Vagina (tissue), 2 donors: ENCODE measurements around the gene TCEANC2. TPM values are rescaled to one million over a fixed set of nuclear protein-coding genes. Genes with fewer than 3 reads are reported as not detected.

Source experiments
- DNase-seq, 2 donors: peaks; one replicate each; pipeline ENCODE4 v3.0.0-alpha.2; 2017; ENCODE audit errors: extremely low spot score in 2 of 2
- H3K27ac ChIP-seq: fragments of 200-600 bp; sonication (generic); one replicate; pipeline ENCODE4 v1.5.1; 2019
- H3K27me3 ChIP-seq: fragments of 200-600 bp; sonication (generic); one replicate; pipeline ENCODE4 v1.5.1; 2019
- H3K36me3 ChIP-seq, 2 donors: fragments of 200-600 bp; sonication (generic); one replicate each; pipeline ENCODE4 v1.5.1; 2017 to 2019
- H3K4me1 ChIP-seq: fragments of 200-600 bp; sonication (generic); one replicate; pipeline ENCODE4 v1.5.1; 2019
- H3K4me3 ChIP-seq, 2 donors: fragments of 200-600 bp; sonication (generic); 1 replicate in 1 of 2; 2 replicates in 1 of 2; pipeline ENCODE4 v1.5.1; 2016 to 2019
- H3K9me3 ChIP-seq: fragments of 200-600 bp; sonication (generic); one replicate; pipeline ENCODE4 v1.5.1; 2019
- POLR2A ChIP-seq, 2 donors: fragments of 450-650 bp; IDR thresholded peaks; one replicate each; pipeline ENCODE4 v1.6.1; 2017; ENCODE audit warnings: antibody characterized with exemption in 2 of 2, mild to moderate bottlenecking in 2 of 2, moderate library complexity in 2 of 2
- POLR2AphosphoS5 ChIP-seq, 2 donors: sonication (generic); formaldehyde crosslinking; IDR thresholded peaks; one replicate each; pipeline ENCODE4 v1.9.0; 2017; ENCODE audit warnings: antibody characterized with exemption in 2 of 2, mild to moderate bottlenecking in 2 of 2, low read depth in 1 of 2; ENCODE audit not compliant: insufficient read depth in 1 of 2
- intact Hi-C: fragments of 100-400 bp; cut with DNase I; formaldehyde crosslinking; loops from one replicate; pipeline ENCODE4 v1.15.1; 2023
- total RNA-seq: library from RNA; depleted of rRNA; stranded (reverse); fragments of >200 nt; gene quantifications from one replicate; pipeline ENCODE4 v1.2.3, GENCODE V29; 2016
- TF ChIP-seq, protein P1 (sequence below), 3 experiments: fragments of 450-650 bp in 2 of 3; fragments of 200-600 bp in 1 of 3; sonication (generic) in 1 of 3; IDR thresholded peaks; one replicate each; pipeline ENCODE4 v1.5.1; 2017 to 2019; ENCODE audit warnings: antibody characterized with exemption in 3 of 3, mild to moderate bottlenecking in 2 of 3, moderate library complexity in 2 of 3

The TCEANC2 gene
- total RNA-seq, 1 donor from 2014 or later: 4.7 TPM

DNA sequence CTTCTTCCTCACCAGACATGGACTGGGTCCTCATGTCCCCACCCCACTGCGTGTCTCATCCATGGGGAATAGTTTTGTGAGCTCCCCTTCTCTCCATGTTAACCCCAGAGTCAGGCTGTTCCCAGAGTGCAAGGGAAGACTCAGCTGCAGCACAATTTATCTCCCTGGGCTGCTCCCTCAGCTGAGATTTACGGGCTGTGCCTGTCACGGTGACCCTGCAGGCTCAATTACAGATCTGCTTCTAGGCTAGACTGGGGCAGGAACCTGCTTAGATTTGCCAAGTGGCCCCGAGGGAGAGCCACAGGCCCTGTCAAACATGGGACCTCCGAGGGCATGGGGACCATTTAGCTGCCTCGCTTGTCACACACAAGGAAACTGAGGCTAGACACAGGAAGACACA lies 61.5 kb downstream of the TCEANC2 start:
- Histone ChIP-seq H3K4me1 (peaks cover 10% of the 10 kb centered on the region), H3K4me3 (no peak overlapping the region), H3K27ac (no peak overlapping the region), H3K36me3 (no peaks in the 10 kb centered on the region), H3K27me3 (no peaks in the 10 kb centered on the region), H3K9me3 (no peaks in the 10 kb centered on the region)
- TF ChIP-seq, protein P1, sequence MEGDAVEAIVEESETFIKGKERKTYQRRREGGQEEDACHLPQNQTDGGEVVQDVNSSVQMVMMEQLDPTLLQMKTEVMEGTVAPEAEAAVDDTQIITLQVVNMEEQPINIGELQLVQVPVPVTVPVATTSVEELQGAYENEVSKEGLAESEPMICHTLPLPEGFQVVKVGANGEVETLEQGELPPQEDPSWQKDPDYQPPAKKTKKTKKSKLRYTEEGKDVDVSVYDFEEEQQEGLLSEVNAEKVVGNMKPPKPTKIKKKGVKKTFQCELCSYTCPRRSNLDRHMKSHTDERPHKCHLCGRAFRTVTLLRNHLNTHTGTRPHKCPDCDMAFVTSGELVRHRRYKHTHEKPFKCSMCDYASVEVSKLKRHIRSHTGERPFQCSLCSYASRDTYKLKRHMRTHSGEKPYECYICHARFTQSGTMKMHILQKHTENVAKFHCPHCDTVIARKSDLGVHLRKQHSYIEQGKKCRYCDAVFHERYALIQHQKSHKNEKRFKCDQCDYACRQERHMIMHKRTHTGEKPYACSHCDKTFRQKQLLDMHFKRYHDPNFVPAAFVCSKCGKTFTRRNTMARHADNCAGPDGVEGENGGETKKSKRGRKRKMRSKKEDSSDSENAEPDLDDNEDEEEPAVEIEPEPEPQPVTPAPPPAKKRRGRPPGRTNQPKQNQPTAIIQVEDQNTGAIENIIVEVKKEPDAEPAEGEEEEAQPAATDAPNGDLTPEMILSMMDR (IDR thresholded peaks at IDR 0.05): no peak
- no peak for TF ChIP-seq POLR2AphosphoS5 (IDR thresholded peaks at IDR 0.05; ENCODE audit: insufficient read depth in 1 of 2, low read depth in 1 of 2)
- no peak for TF ChIP-seq POLR2A (IDR thresholded peaks at IDR 0.05)
- intact Hi-C loops: no loop called here
- no peak for DNase-seq

DNA sequence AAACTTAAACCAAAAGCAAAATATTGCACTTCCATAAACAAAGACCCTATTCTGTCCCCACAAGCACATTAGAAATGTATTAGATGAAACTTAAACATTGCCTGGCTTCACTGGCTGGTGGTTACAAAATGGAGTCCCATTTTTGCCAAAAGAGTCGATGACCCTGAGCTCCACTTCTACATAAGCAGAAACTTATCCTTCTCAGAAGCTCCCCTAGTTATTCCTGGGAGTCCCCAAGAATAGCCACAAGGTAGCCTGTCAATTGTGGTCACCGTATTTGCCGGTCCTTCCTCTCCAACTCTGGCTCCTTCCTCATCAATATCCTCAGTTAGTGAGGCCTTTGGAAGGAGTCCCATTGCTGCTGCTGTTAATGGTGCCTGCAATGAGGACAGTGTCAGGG lies 62.1 kb downstream of the TCEANC2 start:
- Histone ChIP-seq H3K9me3 (no peaks in the 10 kb centered on the region), H3K4me1 (peaks cover 10% of the 10 kb centered on the region), H3K27ac (no peak overlapping the region), H3K4me3 (no peak overlapping the region), H3K27me3 (no peaks in the 10 kb centered on the region), H3K36me3 (no peaks in the 10 kb centered on the region)
- intact Hi-C loops: no loop called here
- DNase-seq: no peak
- TF ChIP-seq POLR2AphosphoS5 (IDR thresholded peaks at IDR 0.05; ENCODE audit: insufficient read depth in 1 of 2, low read depth in 1 of 2) (no peak), POLR2A (IDR thresholded peaks at IDR 0.05) (no peak)
- TF ChIP-seq, protein P1 (IDR thresholded peaks at IDR 0.05): no peak

DNA sequence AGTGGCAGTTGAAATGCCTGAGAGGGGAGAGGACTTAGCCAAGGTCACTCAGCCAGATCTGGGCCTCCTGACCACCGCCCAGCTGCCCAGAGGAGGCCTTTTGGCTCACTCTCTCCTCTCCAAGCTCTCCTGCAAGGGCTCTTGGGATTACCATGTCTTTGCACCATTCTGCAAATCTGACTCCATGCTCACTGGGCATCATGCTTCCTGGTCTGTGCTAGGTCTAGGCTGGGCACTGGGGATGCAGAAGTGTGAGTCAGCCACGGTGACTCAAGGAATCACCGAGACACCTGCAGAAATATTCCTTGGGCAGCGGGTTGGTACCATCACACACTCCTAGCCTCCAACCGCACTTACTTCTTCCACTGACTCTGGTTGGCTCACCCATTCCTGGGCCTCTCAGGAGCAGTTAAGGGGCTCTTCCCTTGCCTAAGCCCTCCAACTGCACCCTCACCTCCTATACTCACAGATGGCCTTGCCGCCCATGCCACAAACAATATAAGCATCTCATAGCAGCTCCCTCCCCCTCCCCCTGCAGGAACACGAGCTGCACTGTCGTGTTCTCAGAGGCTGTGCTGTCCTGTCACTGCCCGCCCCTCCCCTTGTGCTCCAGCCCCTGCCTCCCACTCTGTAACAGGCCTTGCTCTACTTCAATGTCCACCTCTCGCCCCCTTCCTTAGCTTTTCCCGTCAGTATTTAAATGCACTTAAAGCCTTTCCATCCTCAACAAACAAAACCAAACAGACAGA lies 64.6 kb downstream of the TCEANC2 start:
- Histone ChIP-seq H3K4me1 (peaks cover 23% of the 10 kb centered on the region), H3K27me3 (no peaks in the 10 kb centered on the region), H3K27ac (no peak overlapping the region), H3K36me3 (no peaks in the 10 kb centered on the region), H3K9me3 (no peaks in the 10 kb centered on the region), H3K4me3 (no peak overlapping the region)
- no peak for DNase-seq
- intact Hi-C loops: no loop called here
- TF ChIP-seq, protein P1 (IDR thresholded peaks at IDR 0.05): no peak
- TF ChIP-seq POLR2AphosphoS5 (IDR thresholded peaks at IDR 0.05; ENCODE audit: insufficient read depth in 1 of 2, low read depth in 1 of 2) (no peak), POLR2A (IDR thresholded peaks at IDR 0.05) (no peak)

DNA sequence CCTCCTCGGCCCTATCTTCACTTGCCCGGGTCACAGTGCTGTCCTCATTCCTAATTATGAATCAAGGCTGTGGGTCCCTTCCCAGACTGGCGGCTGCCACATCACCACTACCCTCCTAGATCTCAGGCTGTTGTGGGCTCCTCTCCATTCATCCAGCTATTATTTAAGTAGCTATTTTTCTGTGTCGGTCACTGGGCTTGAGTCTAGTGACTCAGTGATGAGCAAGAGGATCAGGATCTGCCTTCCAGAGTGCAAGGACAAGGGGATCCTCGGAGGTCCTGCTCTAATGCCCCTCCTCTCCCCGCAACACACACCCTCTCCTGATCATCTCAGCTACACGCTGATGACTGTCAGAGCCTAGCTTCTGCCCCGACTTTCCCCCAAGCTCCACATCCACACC lies 65.3 kb downstream of the TCEANC2 start:
- intact Hi-C loops: no loop called here
- peaks cover 23% of the 10 kb centered on the region for H3K4me1 ChIP-seq
- H3K9me3 ChIP-seq: no peaks in the 10 kb centered on the region
- TF ChIP-seq POLR2A (IDR thresholded peaks at IDR 0.05) (no peak), POLR2AphosphoS5 (IDR thresholded peaks at IDR 0.05; ENCODE audit: insufficient read depth in 1 of 2, low read depth in 1 of 2) (no peak)
- TF ChIP-seq, protein P1 (IDR thresholded peaks at IDR 0.05): no peak
- no peak overlapping the region for H3K4me3 ChIP-seq
- H3K27me3 ChIP-seq: no peaks in the 10 kb centered on the region
- no peak for DNase-seq
- H3K36me3 ChIP-seq: no peaks in the 10 kb centered on the region
- no peak overlapping the region for H3K27ac ChIP-seq

DNA sequence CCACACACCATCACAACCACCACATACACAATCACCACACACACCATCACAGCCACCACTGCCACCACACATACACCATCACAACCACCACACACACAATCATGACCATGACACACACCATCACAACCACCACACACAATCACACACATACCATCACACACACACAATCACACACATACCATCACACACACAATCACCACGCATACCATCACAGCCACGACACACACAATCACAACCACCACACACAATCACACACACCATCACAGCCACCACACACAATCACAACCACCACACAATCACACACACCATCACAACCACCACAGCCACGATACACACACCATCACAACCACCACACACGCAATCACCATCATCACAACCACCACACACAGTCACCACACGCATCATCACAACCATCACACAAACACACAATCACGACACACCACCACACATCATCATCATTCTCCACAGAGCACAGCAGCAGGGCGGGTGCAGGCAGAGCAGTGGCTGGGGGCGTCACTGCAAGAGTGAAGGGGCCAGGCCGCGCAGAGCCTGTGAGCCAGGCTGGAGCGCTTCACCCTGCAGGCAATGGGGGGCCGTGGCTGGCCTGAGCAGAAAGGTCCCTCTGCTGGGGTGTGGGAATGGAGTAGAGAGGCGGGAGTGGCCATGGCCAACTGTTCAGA lies 66.8 kb downstream of the TCEANC2 start:
- TF ChIP-seq, protein P1 (IDR thresholded peaks at IDR 0.05): no peak
- TF ChIP-seq POLR2A (IDR thresholded peaks at IDR 0.05) (no peak), POLR2AphosphoS5 (IDR thresholded peaks at IDR 0.05; ENCODE audit: insufficient read depth in 1 of 2, low read depth in 1 of 2) (no peak)
- no peak overlapping the region for H3K27ac ChIP-seq
- peaks cover 15% of the 10 kb centered on the region for H3K4me1 ChIP-seq
- H3K36me3 ChIP-seq: no peaks in the 10 kb centered on the region
- no peaks in the 10 kb centered on the region for H3K9me3 ChIP-seq
- intact Hi-C loops: loop anchor here (5.0 kb wide), 1 partner anchor 377 kb away; no protein-coding TSS in a partner anchor
- H3K27me3 ChIP-seq: no peaks in the 10 kb centered on the region
- H3K4me3 ChIP-seq: no peak overlapping the region
- no peak for DNase-seq
